ENCODE data around the gene CENPO.

GRCh38 chr2:24833821-24834732, 40.9 kb downstream of the CENPO start:
- TF ChIP-seq CTCF (IDR thresholded peaks at IDR 0.05) (no peak), ERG (CRISPR knock-in tag; IDR thresholded peaks at IDR 0.05) (no peak), FOXP4 (CRISPR knock-in tag; IDR thresholded peaks at IDR 0.05) (no peak), PRDM15 (CRISPR knock-in tag; IDR thresholded peaks at IDR 0.05) (no peak), ZNF263 (CRISPR knock-in tag; IDR thresholded peaks at IDR 0.05; ENCODE audit: low read depth) (no peak), MYBL2 (CRISPR knock-in tag; IDR thresholded peaks at IDR 0.05) (no peak), ESRRA (CRISPR knock-in tag; IDR thresholded peaks at IDR 0.05; ENCODE audit: borderline replicate concordance) (no peak), ZBTB21 (CRISPR knock-in tag; IDR thresholded peaks at IDR 0.05; ENCODE audit: borderline replicate concordance) (no peak), KAT7 (CRISPR knock-in tag; IDR thresholded peaks at IDR 0.05; ENCODE audit: borderline replicate concordance) (no peak), SMAD3 (CRISPR knock-in tag; IDR thresholded peaks at IDR 0.05; ENCODE audit: borderline replicate concordance) (no peak)
